ENCODE measurements around the gene GALNT1.
"Not testable (repeated sequence)": the region's sequence is repeated elsewhere in the genome, so short reads cannot be mapped to it uniquely, and the experiment has no call there.

Gene GALNT1

DNA sequence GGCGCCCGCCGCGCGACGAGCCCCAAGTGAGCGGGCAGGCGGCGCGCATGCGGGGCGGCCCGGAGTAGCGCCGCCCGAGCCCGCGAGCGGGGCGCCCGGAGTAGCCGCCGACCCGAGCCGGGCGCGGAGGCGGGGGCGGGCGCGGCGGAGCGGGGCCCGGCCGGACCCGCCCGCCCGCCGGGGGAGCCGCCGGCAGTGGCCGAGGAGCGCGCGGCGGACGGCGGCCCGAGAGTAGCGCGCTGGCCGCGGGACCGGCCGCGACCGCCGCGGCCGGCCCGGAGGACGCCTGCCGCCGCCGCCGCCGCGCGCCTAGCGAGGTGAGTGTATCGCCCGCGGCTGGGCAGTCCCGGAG, at the start of gene GALNT1:
Gene GALNT1 (plus strand): TSS at position 195 of the 352 bp plus-strand sequence. CDS start 72,923 bp downstream, outside the sequence.
- DNase-seq: no peak

DNA sequence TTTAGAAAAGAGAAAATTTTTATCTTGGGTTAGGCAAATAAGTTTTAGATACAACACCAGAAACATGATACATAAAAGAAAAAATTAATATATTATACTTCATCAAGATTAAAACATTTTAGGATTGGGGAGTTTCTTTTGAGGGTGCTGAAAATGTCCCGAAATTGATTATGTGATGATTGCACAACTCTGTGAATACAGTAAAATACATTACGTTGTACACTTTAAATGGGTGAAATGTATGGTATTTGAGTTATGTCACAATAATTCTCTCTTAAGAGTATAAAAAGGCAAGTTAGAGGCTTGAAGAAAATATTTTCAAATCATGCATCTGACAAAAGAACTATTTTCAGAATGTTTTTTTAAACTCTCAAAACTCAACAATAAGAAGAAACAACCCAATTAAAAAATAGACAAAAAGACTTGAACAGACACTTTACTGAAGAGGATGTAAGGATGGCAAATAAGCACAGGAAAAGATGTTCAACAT, 47.6 kb upstream of the GALNT1 start:
- no peak for DNase-seq

DNA sequence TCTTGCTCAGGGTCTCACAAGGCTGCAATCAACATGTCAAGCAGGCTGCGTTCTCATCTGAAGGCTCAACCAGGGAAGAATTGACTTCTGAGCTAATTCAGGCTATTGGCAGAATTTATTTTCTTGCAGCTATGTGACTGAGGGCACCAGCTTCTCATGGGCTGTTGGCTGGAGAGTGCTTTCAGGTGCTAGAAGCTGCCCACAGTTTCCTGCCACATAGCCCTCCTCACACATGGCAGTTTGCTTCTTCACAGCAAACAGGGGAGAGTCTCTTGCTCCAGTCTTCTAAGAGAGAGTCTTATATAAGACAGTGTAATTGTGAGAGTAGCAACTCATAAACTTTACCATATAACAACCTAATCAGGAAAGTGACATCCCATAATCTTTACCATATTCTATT, 46.2 kb upstream of the GALNT1 start:
- DNase-seq: no peak

DNA sequence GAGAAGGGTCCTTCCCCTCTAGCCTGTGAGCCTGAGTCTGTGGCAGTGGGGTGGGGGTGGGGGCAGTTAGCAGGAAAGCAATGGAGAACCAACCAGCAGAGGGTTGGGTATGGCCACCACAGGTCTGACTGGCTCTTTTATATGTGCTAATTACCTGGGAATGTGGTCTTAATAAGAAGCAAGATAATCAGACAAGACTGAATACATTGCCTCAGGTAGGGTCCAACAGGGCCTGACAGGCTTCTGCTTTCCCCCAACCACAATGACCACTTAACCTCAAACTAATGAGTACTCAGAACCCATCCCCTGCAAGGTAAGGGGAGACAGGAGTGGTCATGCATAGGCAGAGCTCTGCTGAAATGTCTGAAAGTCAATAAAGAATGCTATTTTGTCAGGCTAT, 39.2 kb upstream of the GALNT1 start:
- no peak for DNase-seq

DNA sequence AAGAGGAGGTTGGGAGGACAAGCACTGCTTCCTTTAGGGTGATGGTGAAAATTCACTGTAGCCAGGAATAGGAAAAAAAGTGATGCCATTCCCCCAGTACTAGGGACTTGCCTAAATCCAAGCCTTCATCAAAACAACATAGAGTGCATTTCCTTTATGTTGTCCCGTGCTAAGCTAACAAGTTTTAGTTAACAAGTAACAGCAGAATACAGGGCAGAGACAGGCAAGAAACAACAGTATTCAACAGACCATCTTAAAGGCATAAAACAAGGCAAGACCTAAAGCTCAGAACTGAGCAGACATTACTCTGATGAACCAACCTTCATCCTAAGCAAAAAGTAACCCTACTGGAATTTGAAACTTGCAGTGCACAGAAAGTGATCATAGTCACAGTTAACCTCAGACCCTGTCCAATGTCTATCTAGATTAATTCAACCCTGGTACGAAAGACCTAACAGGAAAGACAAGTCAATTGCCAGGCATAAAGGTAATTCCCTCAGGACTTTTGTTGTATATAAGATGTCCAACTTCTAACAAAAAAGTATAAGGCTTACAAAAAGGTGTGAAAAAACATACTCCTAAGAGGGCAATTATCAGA, 34.4 kb upstream of the GALNT1 start:
- no peak for DNase-seq

DNA sequence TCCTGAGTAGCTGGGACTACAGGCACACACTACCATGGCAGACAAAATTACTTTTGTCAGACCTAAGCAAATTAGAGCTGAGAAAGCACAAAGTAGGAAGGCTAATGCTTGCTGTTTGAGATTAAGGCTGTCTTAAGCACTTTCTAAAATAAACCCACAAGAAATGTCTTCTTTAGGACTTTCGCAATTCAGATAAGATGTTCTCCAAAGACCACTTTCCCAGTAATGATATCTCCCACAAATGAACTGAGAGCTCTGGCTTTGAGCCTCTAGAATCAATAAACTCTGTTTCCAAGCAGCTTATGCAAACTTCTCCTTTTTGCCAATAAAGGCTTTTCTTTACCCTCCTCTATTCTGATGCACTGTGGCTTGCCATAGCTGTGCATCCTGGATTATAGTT, 32.0 kb upstream of the GALNT1 start:
- no peak for DNase-seq

DNA sequence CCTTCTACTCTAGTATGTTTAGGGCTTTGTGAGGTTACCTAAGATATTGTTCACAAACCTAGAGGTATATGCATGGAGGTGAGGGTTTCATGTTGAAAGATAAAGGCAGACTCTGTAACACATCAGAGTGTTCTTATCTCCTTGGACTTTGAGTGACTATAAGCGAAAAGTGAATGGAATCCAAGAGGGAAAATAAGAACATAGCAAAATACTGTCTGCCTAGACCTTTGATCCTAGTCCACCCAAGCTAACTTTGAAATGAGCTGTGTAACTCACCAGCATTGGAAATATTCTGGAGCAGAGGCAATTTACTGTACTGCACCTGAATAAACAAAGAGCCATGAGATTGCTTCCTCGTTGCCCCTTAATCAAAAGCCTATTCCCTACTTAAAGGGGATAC, 28.2 kb upstream of the GALNT1 start:
- no peak for DNase-seq

DNA sequence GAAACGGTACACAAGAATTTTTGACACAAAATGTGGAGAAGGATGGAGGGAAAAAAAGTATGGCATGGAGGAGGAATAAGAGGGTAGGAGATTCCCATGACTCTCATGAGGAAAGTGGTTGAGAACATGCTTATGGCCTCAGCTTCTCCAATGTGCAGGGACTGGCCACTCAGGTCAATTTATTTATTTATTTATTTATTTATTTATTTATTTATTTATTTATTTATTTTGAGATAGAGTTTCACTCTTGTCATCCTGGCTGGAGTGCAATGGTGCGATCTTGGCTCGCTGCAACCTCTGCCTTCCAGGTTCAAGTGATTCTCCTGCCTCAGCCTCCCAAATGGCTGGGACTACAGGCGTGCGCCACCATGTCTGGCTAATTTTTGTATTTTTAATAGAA, 26.0 kb upstream of the GALNT1 start:
- DNase-seq: not testable (repeated sequence)

DNA sequence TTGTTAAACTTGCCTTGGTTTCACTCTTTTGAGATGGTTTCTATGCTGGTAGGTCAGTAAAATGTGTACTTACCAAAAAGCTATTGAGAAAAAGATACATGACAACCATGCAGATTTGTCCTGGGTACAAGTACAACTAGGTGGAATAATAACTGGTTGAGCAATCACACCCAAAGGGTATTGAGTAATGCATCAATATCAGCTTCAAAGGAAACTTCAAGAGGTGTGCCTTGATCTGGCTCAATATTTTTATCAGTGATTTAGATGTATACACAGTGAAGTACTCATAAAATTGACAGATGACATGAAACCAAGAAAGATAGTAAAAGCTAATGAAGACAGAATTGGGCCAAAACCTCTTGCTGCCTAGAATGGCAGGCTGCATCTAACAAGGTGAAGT, 21.7 kb upstream of the GALNT1 start:
- no peak for DNase-seq

DNA sequence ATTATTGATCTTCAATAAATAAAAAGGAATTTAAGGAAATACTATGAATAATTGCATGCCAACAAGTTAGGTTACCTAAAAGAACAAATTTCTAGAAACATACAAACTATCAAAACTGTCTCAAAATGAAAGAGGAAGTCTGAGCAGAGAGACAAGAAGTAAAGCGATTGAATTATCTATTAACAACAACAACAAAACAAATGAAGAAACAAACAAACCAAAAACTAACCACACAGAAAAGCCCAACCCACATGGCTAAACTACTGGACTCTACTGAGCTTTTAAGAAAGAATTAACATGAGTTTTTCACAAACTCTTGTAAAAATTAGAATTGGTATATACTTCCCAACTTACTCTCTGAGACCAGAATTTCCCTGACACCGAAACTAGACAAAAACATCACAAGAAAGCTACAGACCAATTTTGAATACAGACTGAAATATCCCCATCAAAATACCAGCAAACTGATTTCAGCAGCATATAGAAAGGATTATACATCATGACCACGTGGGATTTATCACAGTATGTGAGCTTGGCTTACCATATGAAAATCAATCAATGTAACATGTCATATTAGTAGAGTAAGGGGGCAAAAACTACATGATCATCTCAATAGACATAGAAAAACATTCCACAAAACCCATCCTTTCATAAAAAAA, 16.6 kb upstream of the GALNT1 start:
- no peak for DNase-seq

DNA sequence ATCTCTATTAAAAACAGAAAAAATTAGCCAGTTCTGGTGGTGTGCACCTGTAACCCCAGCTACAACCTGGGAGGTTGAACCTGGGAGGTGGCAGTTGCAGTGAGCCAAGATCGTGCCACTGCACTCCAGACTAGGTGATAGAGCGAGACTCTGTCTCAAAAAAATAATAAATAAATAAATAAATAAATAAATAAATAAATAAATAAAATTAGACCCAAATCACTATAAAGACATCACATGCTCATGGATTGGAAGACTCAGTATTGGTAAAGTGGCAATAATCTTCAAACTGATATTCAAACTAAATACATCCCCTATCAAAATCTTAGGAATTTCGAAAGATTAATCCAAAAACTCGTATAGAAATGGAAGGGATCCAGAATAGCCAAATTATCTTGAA, 15.5 kb upstream of the GALNT1 start:
- no peak for DNase-seq

DNA sequence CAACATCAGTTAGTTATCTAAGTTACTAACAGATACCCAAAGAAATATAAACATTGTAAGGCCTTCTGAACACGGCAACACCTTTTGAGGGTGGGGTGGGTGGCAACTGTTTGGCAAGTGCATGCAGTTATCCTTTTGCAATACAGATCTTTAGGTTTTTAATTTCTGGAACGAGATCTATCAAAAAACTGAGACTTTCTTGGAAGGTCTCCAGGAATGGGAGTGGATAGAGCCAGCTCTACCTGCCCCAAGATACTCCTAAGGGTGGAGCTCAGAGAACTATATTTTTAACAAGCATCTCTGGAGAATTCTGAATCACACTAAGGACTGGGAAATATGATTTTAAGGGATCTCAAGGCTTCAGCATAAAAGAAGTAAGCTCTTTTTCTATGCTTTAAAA, 11.4 kb upstream of the GALNT1 start:
- no peak for DNase-seq

DNA sequence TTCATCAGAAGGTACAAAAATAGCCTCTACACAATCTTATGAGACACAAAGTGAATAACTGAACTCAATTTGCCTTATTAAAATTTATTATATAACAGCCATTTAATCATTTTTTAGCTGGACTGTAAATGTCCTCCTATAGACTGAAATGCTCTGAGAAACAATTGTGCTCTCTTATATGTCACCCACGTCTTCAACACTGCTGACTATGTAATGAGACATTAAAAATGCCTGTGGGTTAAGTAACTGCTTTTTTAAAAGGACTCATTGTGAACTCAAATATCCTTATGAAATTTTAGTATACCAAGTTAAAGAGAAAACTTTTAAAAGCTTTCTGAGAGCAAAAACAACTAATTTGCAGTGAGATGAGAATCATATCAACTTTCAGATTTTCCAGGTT, 10.4 kb upstream of the GALNT1 start:
- DNase-seq: no peak

DNA sequence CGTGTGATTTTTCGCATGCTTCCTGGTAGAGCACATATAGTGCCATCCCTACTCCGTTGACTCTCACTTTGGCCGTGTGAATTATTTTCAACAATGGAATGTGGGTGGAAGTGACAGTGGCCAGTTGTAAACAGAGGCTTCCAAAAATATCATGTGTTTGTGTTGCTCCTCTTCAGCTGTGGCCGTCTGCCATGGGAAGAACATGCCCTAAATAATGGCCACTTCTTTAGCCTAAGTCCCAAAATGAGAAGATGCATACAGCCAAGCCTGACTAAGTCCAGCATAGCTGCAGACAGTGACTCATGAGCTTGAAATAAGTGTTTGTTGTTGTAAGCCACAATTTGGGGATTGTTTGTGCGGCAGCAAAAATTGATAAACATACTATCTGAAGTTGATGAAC, 8.9 kb upstream of the GALNT1 start:
- DNase-seq: no peak

DNA sequence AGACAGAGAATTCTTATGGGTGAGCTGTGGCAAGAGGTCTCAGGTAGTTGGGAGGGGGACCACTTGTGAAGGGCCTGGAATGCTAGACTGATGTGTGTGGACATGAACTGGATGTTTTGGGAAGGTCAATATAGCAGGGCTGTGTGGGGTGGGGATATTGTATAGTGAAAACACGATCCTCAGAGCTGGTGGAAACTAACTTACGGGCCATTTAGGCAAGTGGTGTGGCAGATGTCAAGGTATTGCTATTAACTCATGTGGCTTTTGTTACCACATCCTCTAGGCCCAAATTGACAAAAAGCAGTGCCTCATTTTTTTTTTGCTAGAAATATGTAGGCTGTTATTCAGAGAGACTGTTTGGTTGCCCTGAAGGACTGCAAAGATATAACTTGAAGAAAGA, 8.0 kb upstream of the GALNT1 start:
- no peak for DNase-seq

DNA sequence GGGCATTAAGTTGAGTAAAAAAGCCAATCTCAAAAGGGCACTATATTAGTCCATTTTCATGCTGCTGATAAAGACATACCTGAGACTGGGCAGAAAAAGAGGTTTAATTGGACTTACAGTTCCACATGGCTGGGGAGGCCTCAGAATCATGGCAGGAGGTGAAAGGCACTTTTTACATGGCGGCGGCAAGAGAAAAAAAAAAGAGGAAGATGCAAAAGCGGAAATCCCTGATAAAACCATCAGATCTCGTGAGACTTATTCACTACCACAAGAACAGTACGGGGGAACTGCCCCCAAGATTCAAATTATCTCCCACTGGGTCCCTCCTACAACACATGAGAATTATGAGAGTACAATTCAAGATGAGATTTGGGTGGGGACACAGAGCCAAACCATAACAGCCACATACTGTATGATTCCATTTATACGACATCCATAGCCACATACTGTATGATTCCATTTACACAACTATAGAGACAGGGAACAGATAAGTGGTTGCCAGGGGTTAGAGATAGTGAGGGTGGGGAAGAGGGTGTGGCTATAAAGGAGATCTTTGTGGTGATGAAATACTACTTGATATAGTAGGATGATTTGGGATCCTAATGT, 5.2 kb upstream of the GALNT1 start:
- DNase-seq: not testable (repeated sequence)

DNA sequence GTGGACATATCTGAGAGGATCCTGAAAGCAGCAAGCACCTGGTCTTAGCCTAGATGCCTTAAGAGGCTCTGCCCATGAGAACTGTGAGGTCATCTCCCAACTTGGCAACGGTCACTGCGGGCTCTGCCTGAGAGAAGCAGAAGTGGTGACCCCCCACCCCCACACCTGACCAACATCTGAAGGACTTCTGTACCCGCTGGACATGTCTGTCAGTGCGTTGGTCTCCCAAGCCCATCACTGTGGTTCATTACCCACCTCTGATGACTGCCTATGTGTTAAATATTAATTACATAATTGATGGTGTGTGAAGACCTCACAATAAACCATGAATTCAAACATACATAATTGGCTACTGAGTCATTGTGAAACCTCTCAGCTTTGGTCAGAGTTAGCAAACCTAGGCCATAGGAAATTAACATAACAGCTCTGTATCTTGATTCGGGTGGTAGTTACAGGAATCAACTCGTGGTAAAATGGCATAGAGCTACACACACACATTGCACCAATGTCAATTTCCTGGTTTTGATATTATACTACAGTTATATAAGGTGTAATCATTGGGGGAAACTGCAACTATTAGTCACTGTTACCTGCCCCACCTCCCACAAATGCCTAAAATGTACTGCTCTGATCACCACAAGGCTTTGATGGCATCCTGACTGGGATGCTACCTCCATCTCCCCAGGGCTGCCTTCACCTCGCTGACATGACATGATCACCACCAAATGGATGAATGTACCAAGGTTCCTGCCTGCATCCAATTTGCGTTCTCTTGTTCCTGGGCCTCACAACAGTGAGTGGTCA, 4.3 kb upstream of the GALNT1 start:
- no peak for DNase-seq

DNA sequence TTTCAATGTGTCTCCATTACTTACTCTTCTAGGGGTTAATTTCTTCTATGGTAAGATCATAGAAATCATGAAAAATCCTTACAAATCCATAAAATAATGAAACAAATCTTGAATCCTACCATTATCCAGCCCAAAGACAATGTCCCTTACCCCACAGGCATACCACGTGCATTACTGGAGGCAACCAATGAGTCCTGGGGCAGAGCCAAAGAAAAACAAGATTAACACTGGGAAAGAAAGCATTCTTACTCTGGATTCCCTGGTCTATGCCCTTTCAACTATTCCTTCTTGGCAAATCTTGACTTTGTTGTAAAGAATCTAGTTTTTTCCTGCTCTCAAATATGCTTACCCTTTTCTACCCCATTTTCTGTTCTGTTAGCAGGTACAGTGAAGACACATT, 3.1 kb upstream of the GALNT1 start:
- DNase-seq: no peak

DNA sequence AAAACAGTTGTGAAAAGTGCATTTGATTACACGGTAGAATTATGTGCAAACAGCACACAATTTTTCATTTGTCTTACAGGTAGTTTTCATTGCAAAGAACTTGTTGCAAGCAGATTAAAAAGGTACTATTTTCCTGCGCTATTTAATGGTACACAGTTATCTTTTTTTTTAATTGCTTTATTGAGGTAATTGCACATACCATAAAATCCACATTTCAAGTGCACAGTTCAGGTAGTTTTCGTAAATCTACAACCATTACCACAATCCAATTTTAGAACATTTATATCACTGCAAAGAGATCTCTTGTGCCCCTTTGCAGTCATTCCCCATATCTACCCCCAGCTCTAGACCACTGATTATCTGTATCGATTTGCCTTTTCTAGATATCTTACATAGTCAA, 2.6 kb upstream of the GALNT1 start:
- no peak for DNase-seq

DNA sequence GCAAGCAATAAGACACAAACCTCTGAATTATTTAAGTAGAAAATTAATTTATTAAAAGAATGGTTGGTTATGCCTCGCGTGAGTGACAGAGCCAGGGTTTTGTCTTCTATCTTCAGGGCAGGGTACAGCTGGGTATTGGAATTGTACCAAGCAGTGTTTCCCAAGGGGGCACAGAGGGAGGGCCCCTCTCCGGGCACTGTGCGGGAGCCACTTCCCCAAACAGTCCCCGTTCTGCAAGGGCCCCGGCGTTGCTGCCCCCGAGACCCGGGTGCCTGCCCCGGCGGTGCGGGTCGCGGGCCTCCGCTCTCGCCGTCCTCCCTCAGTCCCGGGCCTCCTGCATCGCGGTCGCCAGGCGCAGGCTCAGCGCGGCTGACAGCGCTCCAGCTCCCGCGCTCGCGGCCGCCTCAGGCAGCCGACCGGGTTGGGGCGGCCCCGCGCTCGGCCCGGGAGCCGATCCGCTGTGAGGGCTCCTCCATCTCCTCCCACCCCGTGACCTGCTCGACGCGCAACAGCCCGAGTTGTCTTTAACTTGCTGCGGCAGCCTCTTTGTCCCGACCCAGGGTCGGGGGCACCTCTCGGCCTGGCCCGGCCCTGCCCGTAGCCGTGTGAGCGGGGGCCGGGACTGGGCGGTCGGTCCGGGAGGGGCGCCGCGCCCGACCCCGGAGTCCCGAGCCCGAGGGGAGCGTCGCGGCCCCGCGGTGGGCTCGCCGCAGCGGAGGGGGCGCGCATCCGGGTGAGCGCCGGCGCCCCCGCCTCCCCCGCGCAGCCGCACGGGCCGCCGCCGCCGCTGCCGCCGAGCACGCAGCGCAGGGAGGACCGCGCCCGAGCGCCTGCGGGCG, 620 bp upstream of the GALNT1 start:
- DNase-seq: peak; percentile 82

DNA sequence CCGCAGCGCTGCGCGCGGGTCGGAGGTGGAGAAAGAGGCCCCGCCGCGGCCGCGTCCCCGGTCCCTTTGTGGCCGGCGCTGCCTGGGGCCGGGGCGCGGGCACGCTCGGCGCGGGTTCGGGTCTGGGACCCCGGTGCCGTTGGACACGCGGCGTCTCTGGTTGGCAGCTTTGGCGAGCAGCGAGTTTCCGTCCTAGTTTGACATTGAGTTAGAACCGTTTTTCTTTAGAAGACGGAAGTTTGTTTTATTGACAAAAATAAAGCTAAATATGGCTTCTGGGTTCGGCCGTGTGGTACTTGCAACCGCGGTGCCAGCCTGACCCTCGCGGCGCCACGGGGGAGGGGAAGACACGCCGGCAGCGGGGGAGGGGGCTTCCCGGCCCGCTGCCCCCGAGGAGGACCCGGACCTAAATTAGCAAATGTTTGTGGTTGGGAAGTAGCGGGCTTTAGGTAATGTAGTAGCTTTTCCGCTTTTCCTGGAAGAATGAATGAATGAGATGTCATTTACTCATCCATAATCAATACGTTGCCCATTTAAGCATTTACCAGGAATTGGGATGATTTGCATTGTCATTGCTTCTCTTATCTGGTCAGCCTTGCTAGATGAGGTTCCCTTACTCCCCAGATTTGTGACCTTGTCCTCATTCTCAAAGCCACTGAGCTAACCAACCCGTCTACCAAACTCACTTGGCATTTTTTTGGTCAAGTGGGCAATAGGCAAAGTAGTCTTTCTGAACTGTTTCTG, 530 bp downstream of the GALNT1 start:
- DNase-seq: peak; percentile 43

All from right hindlimb (tissue), 1 donor.